HFFc6 (cell line): Measurements from ENCODE around the gene DPP6. TPM values are rescaled to one million over a fixed set of nuclear protein-coding genes. Genes with fewer than 3 reads are reported as not detected.

Source experiments
- DNase-seq: peaks from one replicate; pipeline ENCODE4 v3.0.0-alpha.2; 2018
- H3K27ac Mint-ChIP-seq: 2 replicates; pipeline ENCODE4 v1.8.0; 2020; ENCODE audit warnings: mild to moderate bottlenecking, mixed read lengths
- H3K27me3 Mint-ChIP-seq: 2 replicates; pipeline ENCODE4 v1.8.0; 2021; ENCODE audit warnings: mild to moderate bottlenecking, moderate library complexity, mixed read lengths; ENCODE audit not compliant: insufficient read depth
- H3K36me3 Mint-ChIP-seq: 2 replicates; pipeline ENCODE4 v1.8.0; 2021; ENCODE audit warnings: low read depth, mixed read lengths
- H3K4me1 Mint-ChIP-seq: 2 replicates; pipeline ENCODE4 v1.8.0; 2020; ENCODE audit warnings: low read depth, mixed read lengths
- H3K4me3 Mint-ChIP-seq: 2 replicates; pipeline ENCODE4 v1.8.0; 2020; ENCODE audit warnings: mild to moderate bottlenecking, moderate library complexity, mixed read lengths
- H3K9me3 Mint-ChIP-seq: 2 replicates; pipeline ENCODE4 v1.8.0; 2020; ENCODE audit warnings: mild to moderate bottlenecking, mixed read lengths
- CTCF ChIP-seq: fragments of 200-600 bp; sonication (generic); IDR thresholded peaks from 2 replicates; pipeline ENCODE4 v1.5.0; 2021; ENCODE audit warnings: antibody characterized with exemption, mild to moderate bottlenecking
- total RNA-seq, 6 experiments: library from RNA; stranded (reverse); fragmentation: NEBNext Ultra II Directional; extraction: Animal tissue kit (Norgen Biotek cat#: 25700); gene quantifications; 2 replicates in 1 of 6; 3 replicates in 5 of 6; pipeline ENCODE4 v1.2.3, GENCODE V29; 2021

DPP6 gene
- total RNA-seq, 6 experiments from 2014 or later, result not detected

DNA sequence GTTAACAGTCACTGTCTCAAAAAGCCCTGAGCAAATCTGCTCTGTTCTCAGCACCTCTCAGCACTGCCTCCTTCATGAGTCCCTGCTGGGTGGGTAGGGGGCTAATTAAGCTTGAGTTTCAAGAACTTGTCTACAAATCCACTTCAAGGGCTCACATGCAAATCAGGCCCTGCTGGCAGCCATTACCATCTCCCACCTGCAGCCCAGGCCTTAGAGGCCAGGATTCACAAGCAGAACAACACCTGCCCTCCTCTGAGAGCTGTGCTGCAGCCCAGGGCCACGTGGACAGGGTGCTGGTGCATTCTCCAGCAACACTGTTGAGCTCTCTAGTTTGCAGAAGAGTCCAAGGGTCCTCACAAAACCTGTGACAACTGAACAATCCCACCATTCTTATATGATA, 119.2 kb downstream of the DPP6 start:
- H3K9me3 Mint-ChIP-seq, result peaks cover 51% of the 10 kb centered on the region
- peaks cover 6% of the 10 kb centered on the region; the same call in 1 of the 2 replicates for H3K36me3 Mint-ChIP-seq
- no peaks in the 10 kb centered on the region for H3K4me1 Mint-ChIP-seq
- no peak for TF ChIP-seq CTCF
- DNase-seq, result no peak
- no peak overlapping the region for H3K4me3 Mint-ChIP-seq
- no peak overlapping the region for H3K27ac Mint-ChIP-seq
- H3K27me3 Mint-ChIP-seq, result no peaks in the 10 kb centered on the region; the same call in 1 of the 2 replicates

GRCh38 chr7:154172236-154172635, 120.0 kb downstream of the DPP6 start:
- no peak for DNase-seq

GRCh38 chr7:154177584-154177983, 125.4 kb downstream of the DPP6 start:
- no peak for DNase-seq
- TF ChIP-seq CTCF, result no peak
- H3K4me3 Mint-ChIP-seq, result no peak overlapping the region
- no peak overlapping the region for H3K27ac Mint-ChIP-seq
- no peaks in the 10 kb centered on the region for H3K4me1 Mint-ChIP-seq
- peaks cover 51% of the 10 kb centered on the region for H3K9me3 Mint-ChIP-seq
- H3K36me3 Mint-ChIP-seq, result peaks cover 12% of the 10 kb centered on the region; the same call in 1 of the 2 replicates
- H3K27me3 Mint-ChIP-seq, result no peaks in the 10 kb centered on the region; the same call in 1 of the 2 replicates

More at GRCh38 chr7:154172236-154172635, 120.0 kb downstream of the DPP6 start:
- Mint-ChIP-seq H3K9me3 (peaks cover 60% of the 10 kb centered on the region), H3K4me3 (no peak overlapping the region), H3K36me3 (peaks cover 7% of the 10 kb centered on the region; the same call in 1 of the 2 replicates), H3K27me3 (no peaks in the 10 kb centered on the region; the same call in 1 of the 2 replicates), H3K27ac (no peak overlapping the region), H3K4me1 (no peaks in the 10 kb centered on the region)
- TF ChIP-seq CTCF, result no peak

- no peak overlapping the region for H3K27ac Mint-ChIP-seq
- H3K36me3 Mint-ChIP-seq, result peaks cover 10% of the 10 kb centered on the region
- no peak for DNase-seq
- H3K4me3 Mint-ChIP-seq, result no peak overlapping the region
- H3K4me1 Mint-ChIP-seq, result no peaks in the 10 kb centered on the region
- TF ChIP-seq CTCF, result no peak
- H3K9me3 Mint-ChIP-seq, result peaks cover 52% of the 10 kb centered on the region
- H3K27me3 Mint-ChIP-seq, result no peaks in the 10 kb centered on the region; the same call in 1 of the 2 replicates
These were observed 126.7 kb downstream of the DPP6 start for GRCh38 chr7:154178895-154179294.

- no peak for DNase-seq
- no peaks in the 10 kb centered on the region for H3K4me1 Mint-ChIP-seq
- H3K27ac Mint-ChIP-seq, result no peak overlapping the region
- no peak for TF ChIP-seq CTCF
- peaks cover 3% of the 10 kb centered on the region for H3K36me3 Mint-ChIP-seq
- no peak overlapping the region for H3K4me3 Mint-ChIP-seq
- no peaks in the 10 kb centered on the region; the same call in 1 of the 2 replicates for H3K27me3 Mint-ChIP-seq
- H3K9me3 Mint-ChIP-seq, result peaks cover 35% of the 10 kb centered on the region
These were observed 131.3 kb downstream of the DPP6 start for GRCh38 chr7:154183482-154183881.
